ENCODE data around the gene VPS54.

The VPS54 gene

DNA sequence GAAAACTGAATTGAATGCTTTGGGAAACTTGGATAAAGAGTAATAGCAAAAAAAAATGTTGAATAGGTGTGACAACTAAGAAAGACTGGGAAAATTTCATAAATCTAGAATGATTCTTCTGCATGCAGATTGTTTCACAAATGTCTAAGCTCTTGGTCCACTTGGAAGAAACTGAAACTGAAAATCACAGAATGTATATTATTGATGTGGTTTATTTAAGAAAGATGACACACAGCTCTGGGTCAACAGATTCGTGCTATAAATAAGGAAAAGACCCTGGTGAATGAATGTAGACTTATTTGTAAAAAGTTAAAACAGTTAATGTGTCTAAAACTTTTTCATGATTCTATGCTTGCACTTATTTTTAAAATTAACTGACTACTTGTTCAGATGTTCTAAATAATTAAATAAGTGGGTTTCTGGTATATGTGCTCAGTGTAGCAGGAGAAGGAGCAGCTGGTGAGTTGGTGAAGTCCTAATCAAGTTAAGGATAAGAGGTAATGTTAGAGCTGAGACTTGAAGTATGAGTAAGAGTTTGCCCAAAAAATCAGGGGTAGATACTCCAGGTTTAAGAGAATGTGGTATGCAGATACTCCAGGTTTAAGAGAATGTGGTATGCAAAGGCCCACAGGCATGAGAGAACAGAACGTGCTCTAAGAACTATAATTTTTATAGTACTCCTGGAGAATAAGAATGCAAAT lies 153.1 kb downstream of the VPS54 start:
- no peak overlapping the region for H3K4me3 ChIP-seq (ENCODE audit: low read depth, low read length)
- no peak for TF ChIP-seq CTCF (IDR thresholded peaks at IDR 0.05; ENCODE audit: borderline replicate concordance, insufficient read depth, low read depth, low read length)

- TF ChIP-seq CTCF (IDR thresholded peaks at IDR 0.05; ENCODE audit: borderline replicate concordance, insufficient read depth, low read depth, low read length): no peak
- no peak overlapping the region for H3K4me3 ChIP-seq (ENCODE audit: low read depth, low read length)
Measured at GRCh38 chr2:63865159-63865799, 153.9 kb downstream of the VPS54 start.

DNA sequence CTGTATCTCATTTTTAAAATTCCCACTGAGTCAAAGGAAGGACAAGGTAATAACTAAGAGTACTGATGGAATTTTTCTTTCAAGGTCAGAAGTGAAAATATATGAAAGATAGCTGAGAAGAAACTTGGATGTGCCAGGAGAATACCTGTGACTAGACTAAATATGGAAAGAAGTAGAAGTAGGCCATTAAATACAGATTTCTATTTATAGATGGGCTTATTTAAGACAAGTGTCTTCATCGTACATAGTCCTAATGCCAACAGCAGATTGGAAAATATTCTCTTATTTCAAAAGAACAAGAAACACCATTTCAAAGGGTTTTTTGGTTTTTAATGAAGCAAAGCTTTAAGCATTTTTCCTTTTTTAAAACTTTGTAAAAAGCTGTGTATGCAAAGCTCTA lies 155.5 kb downstream of the VPS54 start:
- no peak overlapping the region for H3K4me3 ChIP-seq (ENCODE audit: low read depth, low read length)
- TF ChIP-seq CTCF (IDR thresholded peaks at IDR 0.05; ENCODE audit: borderline replicate concordance, insufficient read depth, low read depth, low read length): no peak

- H3K4me3 ChIP-seq (ENCODE audit: low read depth, low read length): no peak overlapping the region
- no peak for TF ChIP-seq CTCF (IDR thresholded peaks at IDR 0.05; ENCODE audit: borderline replicate concordance, insufficient read depth, low read depth, low read length)
Measured at GRCh38 chr2:63862806-63863205, 156.4 kb downstream of the VPS54 start.

DNA sequence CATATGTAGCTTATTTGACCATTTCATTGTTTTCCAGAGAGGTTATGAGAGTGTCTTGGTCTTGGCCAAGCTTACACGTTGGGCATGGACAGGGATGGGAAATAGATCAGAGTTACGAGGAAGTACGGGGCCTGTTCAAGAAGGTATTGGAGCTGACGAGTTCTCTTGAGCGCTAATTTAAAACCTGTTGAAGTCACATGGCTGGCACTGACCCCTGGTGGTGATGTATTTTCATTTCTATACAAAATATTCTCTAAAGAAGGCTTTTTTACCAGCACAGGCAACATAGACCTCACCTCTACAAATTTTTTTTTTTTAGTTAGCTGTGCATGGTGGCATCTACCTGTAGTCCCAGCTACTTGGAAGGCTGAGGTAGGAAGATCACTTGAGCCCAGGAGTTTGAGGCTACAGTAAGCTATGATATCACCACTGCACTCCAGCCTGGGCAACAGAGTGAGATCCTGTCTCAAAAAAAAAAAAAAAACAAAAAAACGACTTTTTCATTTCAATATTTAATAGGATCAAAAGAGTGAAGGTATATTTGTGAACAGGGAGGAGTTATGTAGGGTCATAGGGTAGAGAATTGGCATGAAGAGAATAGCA lies 157.9 kb downstream of the VPS54 start:
- no peak overlapping the region for H3K4me3 ChIP-seq (ENCODE audit: low read depth, low read length)
- peak; percentile 32; the same call in 1 of the 2 replicates for TF ChIP-seq CTCF (IDR thresholded peaks at IDR 0.05; ENCODE audit: borderline replicate concordance, insufficient read depth, low read depth, low read length)

- H3K4me3 ChIP-seq (ENCODE audit: low read depth, low read length): no peak overlapping the region
- TF ChIP-seq CTCF (IDR thresholded peaks at IDR 0.05; ENCODE audit: borderline replicate concordance, insufficient read depth, low read depth, low read length): no peak
Measured at GRCh38 chr2:63858291-63858690, 160.9 kb downstream of the VPS54 start.

DNA sequence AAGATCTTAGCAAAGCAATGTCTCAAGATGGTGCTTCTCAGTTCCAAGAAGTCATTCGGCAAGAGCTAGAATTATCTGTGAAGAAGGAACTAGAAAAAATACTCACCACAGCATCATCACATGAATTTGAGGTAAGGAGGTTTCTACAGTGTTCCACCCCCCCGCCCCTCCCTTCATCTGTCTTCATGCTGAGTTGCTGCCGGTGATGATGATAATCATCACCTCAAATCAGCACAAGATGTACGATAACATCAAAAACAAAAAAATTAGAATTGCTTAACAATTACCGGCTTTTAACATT lies 163.0 kb downstream of the VPS54 start:
- TF ChIP-seq CTCF (IDR thresholded peaks at IDR 0.05; ENCODE audit: borderline replicate concordance, insufficient read depth, low read depth, low read length): no peak

More for the DNA sequence above, 163.0 kb downstream of the VPS54 start:
- no peak overlapping the region for H3K4me3 ChIP-seq (ENCODE audit: low read depth, low read length)

Measured in GM12875 (cell line).